ENCODE results near the gene AZU1. TPM values are rescaled to one million over a fixed set of nuclear protein-coding genes. Genes with fewer than 3 reads are reported as not detected.

Gene AZU1
- total RNA-seq, 1 donor from 2014 or later = not detected

- TF ChIP-seq CTCF (conservative IDR thresholded peaks at IDR 0.05; ENCODE audit: low read depth, low read length) = no peak
- peak overlapping the region; percentile 92 for H3K4me3 ChIP-seq (ENCODE audit: low read depth, low read length)
- DNase-seq (ENCODE audit: low read depth) = no peak
Observed at GRCh38 chr19:797528-798414, 29.9 kb upstream of the AZU1 start.

GRCh38 chr19:798415-799075 lies 29.1 kb upstream of the AZU1 start:
- TF ChIP-seq CTCF (conservative IDR thresholded peaks at IDR 0.05; ENCODE audit: low read depth, low read length) = no peak
- H3K4me3 ChIP-seq (ENCODE audit: low read depth, low read length) = peak overlapping the region; percentile 92
- DNase-seq (ENCODE audit: low read depth) = no peak

GRCh38 chr19:799076-799881 lies 28.4 kb upstream of the AZU1 start:
- peak; percentile 33 for TF ChIP-seq CTCF (conservative IDR thresholded peaks at IDR 0.05; ENCODE audit: low read depth, low read length)
- peak overlapping the region; percentile 92 for H3K4me3 ChIP-seq (ENCODE audit: low read depth, low read length)
- DNase-seq (ENCODE audit: low read depth) = no peak

GRCh38 chr19:800360-801029 lies 27.1 kb upstream of the AZU1 start:
- DNase-seq (ENCODE audit: low read depth) = no peak
- no peak for TF ChIP-seq CTCF (conservative IDR thresholded peaks at IDR 0.05; ENCODE audit: low read depth, low read length)
- H3K4me3 ChIP-seq (ENCODE audit: low read depth, low read length) = peak overlapping the region; percentile 92

- TF ChIP-seq CTCF (conservative IDR thresholded peaks at IDR 0.05; ENCODE audit: low read depth, low read length) = no peak
- H3K4me3 ChIP-seq (ENCODE audit: low read depth, low read length) = peak overlapping the region; percentile 92
- DNase-seq (ENCODE audit: low read depth) = no peak
Observed at GRCh38 chr19:801030-801860, 26.4 kb upstream of the AZU1 start.

All from epithelial cell of proximal tubule (primary cell).